ENCODE measurements around the gene VPS51. TPM values are rescaled to one million over a fixed set of nuclear protein-coding genes. Genes with fewer than 3 reads are reported as not detected.

VPS51 gene
- polyA plus RNA-seq, 2 donors = 62.3 to 70.4 TPM

GRCh38 chr11:65132238-65132987 lies 36.4 kb downstream of the VPS51 start:
- peaks cover 27 to 46% of the 10 kb centered on the region in 2 donors for H3K36me3 ChIP-seq (ENCODE audit: control insufficient read depth in 2 of 2, insufficient read depth in 2 of 2, low read length in 1 of 2)
- peaks cover 0 to 17% of the 10 kb centered on the region in 2 donors for H3K4me1 ChIP-seq (ENCODE audit: control insufficient read depth in 2 of 2, insufficient read depth in 2 of 2, low read length in 1 of 2)
- H3K4me3 ChIP-seq (ENCODE audit: low read depth in 1 of 2, low read length in 2 of 2) = no peak overlapping the region
- H3K27ac ChIP-seq (ENCODE audit: low read depth in 2 of 2, low read length in 1 of 2) = peak overlapping the region in 1 of 2 donors; percentile 22
- no peaks in the 10 kb centered on the region for H3K9me3 ChIP-seq (ENCODE audit: control insufficient read depth in 2 of 2, insufficient read depth in 1 of 2, low read depth in 1 of 2, low read length in 1 of 2)
- H3K27me3 ChIP-seq (ENCODE audit: control insufficient read depth in 1 of 2, insufficient read depth in 2 of 2, low read length in 2 of 2) = no peaks in the 10 kb centered on the region
- WGBS, 2 donors = 65 to 71% methylated on average over 10 of the region's 10 CpGs

- H3K36me3 ChIP-seq (ENCODE audit: control insufficient read depth in 2 of 2, insufficient read depth in 2 of 2, low read length in 1 of 2) = peaks cover 22 to 41% of the 10 kb centered on the region in 2 donors
- peaks cover 0 to 17% of the 10 kb centered on the region in 2 donors for H3K4me1 ChIP-seq (ENCODE audit: control insufficient read depth in 2 of 2, insufficient read depth in 2 of 2, low read length in 1 of 2)
- H3K27me3 ChIP-seq (ENCODE audit: control insufficient read depth in 1 of 2, insufficient read depth in 2 of 2, low read length in 2 of 2) = no peaks in the 10 kb centered on the region
- no peaks in the 10 kb centered on the region for H3K9me3 ChIP-seq (ENCODE audit: control insufficient read depth in 2 of 2, insufficient read depth in 1 of 2, low read depth in 1 of 2, low read length in 1 of 2)
- H3K27ac ChIP-seq (ENCODE audit: low read depth in 2 of 2, low read length in 1 of 2) = peak overlapping the region; percentile 98
- peak overlapping the region; percentile 74 to 85 for H3K4me3 ChIP-seq (ENCODE audit: low read depth in 1 of 2, low read length in 2 of 2)
- 39% methylated on average over 18 of the region's 18 CpGs for WGBS, 2 donors
Observed at GRCh38 chr11:65132988-65133700, 37.1 kb downstream of the VPS51 start.

GRCh38 chr11:65133724-65134123 lies 37.7 kb downstream of the VPS51 start:
- WGBS, 2 donors = 1 to 2% methylated on average over 20 of the region's 20 CpGs
- Histone ChIP-seq H3K27ac (ENCODE audit: low read depth in 2 of 2, low read length in 1 of 2) (peak overlapping the region; percentile 98), H3K36me3 (ENCODE audit: control insufficient read depth in 2 of 2, insufficient read depth in 2 of 2, low read length in 1 of 2) (peaks cover 16 to 36% of the 10 kb centered on the region in 2 donors), H3K27me3 (ENCODE audit: control insufficient read depth in 1 of 2, insufficient read depth in 2 of 2, low read length in 2 of 2) (no peaks in the 10 kb centered on the region), H3K4me3 (ENCODE audit: low read depth in 1 of 2, low read length in 2 of 2) (peak overlapping the region; percentile 74 to 85), H3K9me3 (ENCODE audit: control insufficient read depth in 2 of 2, insufficient read depth in 1 of 2, low read depth in 1 of 2, low read length in 1 of 2) (no peaks in the 10 kb centered on the region), H3K4me1 (ENCODE audit: control insufficient read depth in 2 of 2, insufficient read depth in 2 of 2, low read length in 1 of 2) (peaks cover 0 to 17% of the 10 kb centered on the region in 2 donors)

- no peaks in the 10 kb centered on the region for H3K27me3 ChIP-seq (ENCODE audit: control insufficient read depth in 1 of 2, insufficient read depth in 2 of 2, low read length in 2 of 2)
- WGBS, 2 donors = 0% methylated on average over 57 to 60 of the region's 60 CpGs
- H3K36me3 ChIP-seq (ENCODE audit: control insufficient read depth in 2 of 2, insufficient read depth in 2 of 2, low read length in 1 of 2) = peaks cover 13 to 33% of the 10 kb centered on the region in 2 donors
- H3K4me1 ChIP-seq (ENCODE audit: control insufficient read depth in 2 of 2, insufficient read depth in 2 of 2, low read length in 1 of 2) = peaks cover 0 to 17% of the 10 kb centered on the region in 2 donors
- H3K4me3 ChIP-seq (ENCODE audit: low read depth in 1 of 2, low read length in 2 of 2) = peak within 1 kb of the TSS; percentile 74 to 85
- no peaks in the 10 kb centered on the region for H3K9me3 ChIP-seq (ENCODE audit: control insufficient read depth in 2 of 2, insufficient read depth in 1 of 2, low read depth in 1 of 2, low read length in 1 of 2)
- H3K27ac ChIP-seq (ENCODE audit: low read depth in 2 of 2, low read length in 1 of 2) = peak within 1 kb of the TSS; percentile 98
Observed at GRCh38 chr11:65134240-65134951, 38.4 kb downstream of the VPS51 start, which contains the start of gene SYVN1. Gene SYVN1 (minus strand): TSS chr11:65134519. CDS start chr11:65133601, 918 bp downstream.

GRCh38 chr11:65134952-65135632 lies 39.1 kb downstream of the VPS51 start:
- H3K27ac ChIP-seq (ENCODE audit: low read depth in 2 of 2, low read length in 1 of 2) = peak overlapping the region; percentile 98
- H3K27me3 ChIP-seq (ENCODE audit: control insufficient read depth in 1 of 2, insufficient read depth in 2 of 2, low read length in 2 of 2) = no peaks in the 10 kb centered on the region
- H3K36me3 ChIP-seq (ENCODE audit: control insufficient read depth in 2 of 2, insufficient read depth in 2 of 2, low read length in 1 of 2) = peaks cover 6 to 26% of the 10 kb centered on the region in 2 donors
- H3K9me3 ChIP-seq (ENCODE audit: control insufficient read depth in 2 of 2, insufficient read depth in 1 of 2, low read depth in 1 of 2, low read length in 1 of 2) = no peaks in the 10 kb centered on the region
- peaks cover 0 to 17% of the 10 kb centered on the region in 2 donors for H3K4me1 ChIP-seq (ENCODE audit: control insufficient read depth in 2 of 2, insufficient read depth in 2 of 2, low read length in 1 of 2)
- WGBS, 2 donors = 1% methylated on average over 24 of the region's 24 CpGs
- H3K4me3 ChIP-seq (ENCODE audit: low read depth in 1 of 2, low read length in 2 of 2) = peak overlapping the region; percentile 74 to 85

GRCh38 chr11:65135633-65136145 lies 39.7 kb downstream of the VPS51 start:
- H3K27me3 ChIP-seq (ENCODE audit: control insufficient read depth in 1 of 2, insufficient read depth in 2 of 2, low read length in 2 of 2) = no peaks in the 10 kb centered on the region
- H3K4me1 ChIP-seq (ENCODE audit: control insufficient read depth in 2 of 2, insufficient read depth in 2 of 2, low read length in 1 of 2) = peaks cover 0 to 17% of the 10 kb centered on the region in 2 donors
- peak overlapping the region; percentile 98 for H3K27ac ChIP-seq (ENCODE audit: low read depth in 2 of 2, low read length in 1 of 2)
- WGBS, 2 donors = 51 to 53% methylated on average over 11 of the region's 11 CpGs
- H3K9me3 ChIP-seq (ENCODE audit: control insufficient read depth in 2 of 2, insufficient read depth in 1 of 2, low read depth in 1 of 2, low read length in 1 of 2) = no peaks in the 10 kb centered on the region
- peak overlapping the region in 1 of 2 donors; percentile 74 for H3K4me3 ChIP-seq (ENCODE audit: low read depth in 1 of 2, low read length in 2 of 2)
- H3K36me3 ChIP-seq (ENCODE audit: control insufficient read depth in 2 of 2, insufficient read depth in 2 of 2, low read length in 1 of 2) = peaks cover 1 to 22% of the 10 kb centered on the region in 2 donors

GRCh38 chr11:65136515-65137096 lies 40.6 kb downstream of the VPS51 start:
- Histone ChIP-seq H3K27me3 (ENCODE audit: control insufficient read depth in 1 of 2, insufficient read depth in 2 of 2, low read length in 2 of 2) (no peaks in the 10 kb centered on the region), H3K36me3 (ENCODE audit: control insufficient read depth in 2 of 2, insufficient read depth in 2 of 2, low read length in 1 of 2) (peaks cover 0 to 13% of the 10 kb centered on the region in 2 donors), H3K4me3 (ENCODE audit: low read depth in 1 of 2, low read length in 2 of 2) (no peak overlapping the region), H3K9me3 (ENCODE audit: control insufficient read depth in 2 of 2, insufficient read depth in 1 of 2, low read depth in 1 of 2, low read length in 1 of 2) (no peaks in the 10 kb centered on the region), H3K4me1 (ENCODE audit: control insufficient read depth in 2 of 2, insufficient read depth in 2 of 2, low read length in 1 of 2) (peaks cover 0 to 17% of the 10 kb centered on the region in 2 donors), H3K27ac (ENCODE audit: low read depth in 2 of 2, low read length in 1 of 2) (no peak overlapping the region)
- WGBS, 2 donors = 83 to 85% methylated on average over 15 of the region's 15 CpGs

GRCh38 chr11:65141896-65142494 lies 46.0 kb downstream of the VPS51 start:
- no peak overlapping the region for H3K4me3 ChIP-seq (ENCODE audit: low read depth in 1 of 2, low read length in 2 of 2)
- no peaks in the 10 kb centered on the region for H3K36me3 ChIP-seq (ENCODE audit: control insufficient read depth in 2 of 2, insufficient read depth in 2 of 2, low read length in 1 of 2)
- no peaks in the 10 kb centered on the region for H3K9me3 ChIP-seq (ENCODE audit: control insufficient read depth in 2 of 2, insufficient read depth in 1 of 2, low read depth in 1 of 2, low read length in 1 of 2)
- H3K27ac ChIP-seq (ENCODE audit: low read depth in 2 of 2, low read length in 1 of 2) = no peak overlapping the region
- H3K27me3 ChIP-seq (ENCODE audit: control insufficient read depth in 1 of 2, insufficient read depth in 2 of 2, low read length in 2 of 2) = no peaks in the 10 kb centered on the region
- no peaks in the 10 kb centered on the region for H3K4me1 ChIP-seq (ENCODE audit: control insufficient read depth in 2 of 2, insufficient read depth in 2 of 2, low read length in 1 of 2)
- WGBS, 2 donors = 76 to 78% methylated on average over 7 of the region's 7 CpGs

Measured in esophagus (tissue), 2 donors.